Osteocyte (in vitro differentiated cells): ENCODE measurements around the gene SYS1. TPM values are rescaled to one million over a fixed set of nuclear protein-coding genes. Genes with fewer than 3 reads are reported as not detected.

Source experiments
- DNase-seq: peaks from one replicate; pipeline ENCODE4 v3.0.0; 2021; ENCODE audit warnings: mixed read lengths; ENCODE audit not compliant: unreplicated experiment; ENCODE audit errors: extremely low spot score
- H3K27ac Mint-ChIP-seq: one replicate; pipeline ENCODE4 v1.8.0; 2021; ENCODE audit warnings: mild to moderate bottlenecking, mixed read lengths; ENCODE audit not compliant: unreplicated experiment
- H3K27me3 Mint-ChIP-seq: one replicate; pipeline ENCODE4 v1.8.0; 2021; ENCODE audit warnings: mixed read lengths; ENCODE audit not compliant: unreplicated experiment
- H3K36me3 Mint-ChIP-seq: one replicate; pipeline ENCODE4 v1.8.0; 2021; ENCODE audit warnings: mixed read lengths; ENCODE audit not compliant: unreplicated experiment
- H3K4me1 Mint-ChIP-seq: one replicate; pipeline ENCODE4 v1.8.0; 2021; ENCODE audit warnings: mixed read lengths; ENCODE audit not compliant: unreplicated experiment
- H3K4me3 Mint-ChIP-seq: one replicate; pipeline ENCODE4 v1.8.0; 2021; ENCODE audit warnings: mild to moderate bottlenecking, moderate library complexity, mixed read lengths; ENCODE audit not compliant: unreplicated experiment
- H3K9me3 Mint-ChIP-seq: one replicate; pipeline ENCODE4 v1.8.0; 2021; ENCODE audit warnings: mixed read lengths; ENCODE audit not compliant: unreplicated experiment
- total RNA-seq: library from RNA; stranded (reverse); gene quantifications from 2 replicates; pipeline ENCODE4 v1.2.1, GENCODE V29; 2021
- TF ChIP-seq, protein P1 (sequence below): fragments of 200-600 bp; sonication (generic); IDR thresholded peaks from 2 replicates; pipeline ENCODE4 v1.5.0; 2021; ENCODE audit warnings: antibody characterized with exemption, mild to moderate bottlenecking, moderate library complexity

Gene SYS1
- total RNA-seq, 1 donor from 2014 or later, result 23.7 TPM

GRCh38 chr20:45336530-45337366, 26.2 kb upstream of the SYS1 start:
- H3K27me3 Mint-ChIP-seq, result no peaks in the 10 kb centered on the region
- peak overlapping the region; percentile 88 for H3K27ac Mint-ChIP-seq
- no peaks in the 10 kb centered on the region for H3K9me3 Mint-ChIP-seq
- TF ChIP-seq, protein P1, sequence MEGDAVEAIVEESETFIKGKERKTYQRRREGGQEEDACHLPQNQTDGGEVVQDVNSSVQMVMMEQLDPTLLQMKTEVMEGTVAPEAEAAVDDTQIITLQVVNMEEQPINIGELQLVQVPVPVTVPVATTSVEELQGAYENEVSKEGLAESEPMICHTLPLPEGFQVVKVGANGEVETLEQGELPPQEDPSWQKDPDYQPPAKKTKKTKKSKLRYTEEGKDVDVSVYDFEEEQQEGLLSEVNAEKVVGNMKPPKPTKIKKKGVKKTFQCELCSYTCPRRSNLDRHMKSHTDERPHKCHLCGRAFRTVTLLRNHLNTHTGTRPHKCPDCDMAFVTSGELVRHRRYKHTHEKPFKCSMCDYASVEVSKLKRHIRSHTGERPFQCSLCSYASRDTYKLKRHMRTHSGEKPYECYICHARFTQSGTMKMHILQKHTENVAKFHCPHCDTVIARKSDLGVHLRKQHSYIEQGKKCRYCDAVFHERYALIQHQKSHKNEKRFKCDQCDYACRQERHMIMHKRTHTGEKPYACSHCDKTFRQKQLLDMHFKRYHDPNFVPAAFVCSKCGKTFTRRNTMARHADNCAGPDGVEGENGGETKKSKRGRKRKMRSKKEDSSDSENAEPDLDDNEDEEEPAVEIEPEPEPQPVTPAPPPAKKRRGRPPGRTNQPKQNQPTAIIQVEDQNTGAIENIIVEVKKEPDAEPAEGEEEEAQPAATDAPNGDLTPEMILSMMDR, result no peak
- DNase-seq, result no peak
- H3K36me3 Mint-ChIP-seq, result peaks cover 2% of the 10 kb centered on the region
- no peak overlapping the region for H3K4me3 Mint-ChIP-seq
- H3K4me1 Mint-ChIP-seq, result peaks cover 57% of the 10 kb centered on the region

- no peaks in the 10 kb centered on the region for H3K9me3 Mint-ChIP-seq
- H3K36me3 Mint-ChIP-seq, result peaks cover 2% of the 10 kb centered on the region
- H3K4me3 Mint-ChIP-seq, result no peak overlapping the region
- TF ChIP-seq, protein P1, result no peak
- no peaks in the 10 kb centered on the region for H3K27me3 Mint-ChIP-seq
- H3K4me1 Mint-ChIP-seq, result peaks cover 65% of the 10 kb centered on the region
- peak overlapping the region; percentile 88 for H3K27ac Mint-ChIP-seq
- DNase-seq, result no peak
Measured at GRCh38 chr20:45337367-45338120, 25.4 kb upstream of the SYS1 start.

- no peak for DNase-seq
- H3K36me3 Mint-ChIP-seq, result peaks cover 2% of the 10 kb centered on the region
- TF ChIP-seq, protein P1, result no peak
- H3K4me1 Mint-ChIP-seq, result peaks cover 73% of the 10 kb centered on the region
- no peaks in the 10 kb centered on the region for H3K27me3 Mint-ChIP-seq
- no peak overlapping the region for H3K4me3 Mint-ChIP-seq
- H3K9me3 Mint-ChIP-seq, result no peaks in the 10 kb centered on the region
- H3K27ac Mint-ChIP-seq, result peak overlapping the region; percentile 88
Measured at GRCh38 chr20:45338121-45339030, 24.6 kb upstream of the SYS1 start.

DNA sequence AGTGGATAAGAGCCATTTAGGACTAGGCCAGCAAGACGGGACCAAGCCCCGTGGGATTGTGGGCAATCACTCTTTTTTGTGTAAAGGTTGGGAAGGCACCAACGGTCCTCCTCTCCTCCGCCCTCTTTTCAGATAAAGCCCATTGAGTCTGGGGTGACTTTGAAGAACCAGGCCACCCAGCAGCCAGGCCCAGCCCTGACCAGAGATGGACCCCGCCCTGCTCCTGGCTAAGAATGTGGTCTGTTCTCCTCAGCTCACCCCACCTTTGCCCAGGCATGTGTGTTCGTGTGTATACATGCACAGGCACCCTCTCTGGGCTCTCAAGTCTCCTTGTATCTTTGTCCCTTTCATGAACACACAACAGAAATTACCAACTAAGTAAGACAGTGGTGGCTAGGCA, 23.9 kb upstream of the SYS1 start:
- H3K4me3 Mint-ChIP-seq, result no peak overlapping the region

More for the DNA sequence above, 23.9 kb upstream of the SYS1 start:
- peak overlapping the region; percentile 41 for H3K27ac Mint-ChIP-seq
- H3K36me3 Mint-ChIP-seq, result peaks cover 2% of the 10 kb centered on the region
- TF ChIP-seq, protein P1, result no peak
- H3K9me3 Mint-ChIP-seq, result no peaks in the 10 kb centered on the region
- peaks cover 80% of the 10 kb centered on the region for H3K4me1 Mint-ChIP-seq
- H3K27me3 Mint-ChIP-seq, result no peaks in the 10 kb centered on the region
- no peak for DNase-seq
